ENCODE measurements around the gene SLC30A1.
"Not testable (repeated sequence)": the region's sequence is repeated elsewhere in the genome, so short reads cannot be mapped to it uniquely, and the experiment has no call there.

SLC30A1 gene

GRCh38 chr1:211547710-211548109 is 31.3 kb downstream of the SLC30A1 start:
- no peak for DNase-seq

- DNase-seq: no peak
Observed at GRCh38 chr1:211546543-211546942, 32.4 kb downstream of the SLC30A1 start.

GRCh38 chr1:211543025-211543424 is 35.9 kb downstream of the SLC30A1 start:
- DNase-seq: no peak

- DNase-seq: no peak
Observed at GRCh38 chr1:211541720-211542477, 37.1 kb downstream of the SLC30A1 start.

- DNase-seq: no peak
Observed at GRCh38 chr1:211541278-211541677, 37.7 kb downstream of the SLC30A1 start.

GRCh38 chr1:211540824-211541223 is 38.1 kb downstream of the SLC30A1 start:
- not testable (repeated sequence) for DNase-seq

- no peak for DNase-seq
Observed at GRCh38 chr1:211538287-211538686, 40.7 kb downstream of the SLC30A1 start.

- no peak for DNase-seq
Observed at GRCh38 chr1:211537253-211537652, 41.7 kb downstream of the SLC30A1 start.

- no peak for DNase-seq
Observed at GRCh38 chr1:211536606-211537005, 42.4 kb downstream of the SLC30A1 start.

- DNase-seq: no peak
Observed at GRCh38 chr1:211535346-211535745, 43.6 kb downstream of the SLC30A1 start.

- DNase-seq: no peak
Observed at GRCh38 chr1:211534545-211535291, 44.2 kb downstream of the SLC30A1 start.

- no peak for DNase-seq
Observed at GRCh38 chr1:211532088-211532444, 46.9 kb downstream of the SLC30A1 start.

- no peak for DNase-seq
Observed at GRCh38 chr1:211531194-211532087, 47.5 kb downstream of the SLC30A1 start.

- DNase-seq: no peak
Observed at GRCh38 chr1:211530102-211530501, 48.9 kb downstream of the SLC30A1 start.

GRCh38 chr1:211529453-211529852 is 49.5 kb downstream of the SLC30A1 start:
- DNase-seq: no peak

- no peak for DNase-seq
Observed at GRCh38 chr1:211529011-211529410, 50.0 kb downstream of the SLC30A1 start.

GRCh38 chr1:211527888-211528287 is 51.1 kb downstream of the SLC30A1 start:
- DNase-seq: no peak

GRCh38 chr1:211527006-211527405 is 52.0 kb downstream of the SLC30A1 start:
- DNase-seq: no peak

GRCh38 chr1:211526101-211526500 is 52.9 kb downstream of the SLC30A1 start:
- DNase-seq: no peak

GRCh38 chr1:211525101-211525676 is 53.8 kb downstream of the SLC30A1 start:
- DNase-seq: no peak

GRCh38 chr1:211524521-211524920 is 54.4 kb downstream of the SLC30A1 start:
- no peak for DNase-seq

GRCh38 chr1:211522804-211523203 is 56.2 kb downstream of the SLC30A1 start:
- DNase-seq: no peak

Measured in CD4-positive, alpha-beta T cell treated with Interleukin-4 for 1 hour (primary cell).